ENCODE data around the gene GOLGA7B. TPM values are rescaled to one million over a fixed set of nuclear protein-coding genes. Genes with fewer than 3 reads are reported as not detected.
A peak's percentile ranks its signal among the peaks of the same experiment; 100 is the strongest.

Gene GOLGA7B
- total RNA-seq, 4 donors from 2014 or later = 0.30 to 3.3 (median 1.7) TPM

- Histone ChIP-seq H3K27ac (no peak overlapping the region), H3K9me3 (no peaks in the 10 kb centered on the region), H3K4me1 (peaks cover 9 to 19% (median 15%) of the 10 kb centered on the region in 3 donors), H3K27me3 (peaks cover 0 to 25% (median 0%) of the 10 kb centered on the region in 4 donors), H3K4me3 (no peak overlapping the region), H3K36me3 (no peaks in the 10 kb centered on the region)
- 61 to 86% methylated on average over 4 of the region's 6 CpGs for WGBS, 2 donors
- intact Hi-C loops (cut with DNase I) = no loop called here
- DNase-seq = no peak
- TF ChIP-seq POLR2A (IDR thresholded peaks at IDR 0.05) = no peak
- TF ChIP-seq CTCF (IDR thresholded peaks at IDR 0.05) = no peak
These were observed 37.8 kb downstream of the GOLGA7B start for GRCh38 chr10:97887399-97887798.

DNA sequence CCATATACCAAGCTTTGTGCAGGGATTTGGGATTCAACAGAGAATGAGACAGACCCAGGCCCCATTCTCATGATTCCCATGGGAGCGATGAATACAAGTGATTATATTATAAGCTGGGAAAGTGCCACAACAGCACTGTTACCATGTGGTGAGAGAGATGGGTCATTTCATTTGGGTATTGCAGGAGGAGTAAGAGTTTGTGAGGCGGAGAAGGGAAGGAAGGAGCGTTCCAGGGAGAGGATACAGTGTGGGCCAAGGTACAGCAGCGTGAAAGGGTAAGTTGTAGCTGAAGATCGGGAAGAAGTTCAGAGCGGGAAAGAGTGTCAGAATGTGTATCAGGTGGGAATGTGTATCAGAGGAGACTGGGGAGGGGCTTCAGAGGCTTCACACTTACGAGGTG lies 38.5 kb downstream of the GOLGA7B start:
- Histone ChIP-seq H3K9me3 (no peaks in the 10 kb centered on the region), H3K36me3 (no peaks in the 10 kb centered on the region), H3K4me3 (no peak overlapping the region), H3K4me1 (peaks cover 9 to 18% (median 12%) of the 10 kb centered on the region in 3 donors), H3K27me3 (peaks cover 0 to 25% (median 0%) of the 10 kb centered on the region in 4 donors), H3K27ac (no peak overlapping the region)
- DNase-seq = no peak
- 85 to 87% methylated on average over 7 of the region's 7 CpGs for WGBS, 2 donors
- no peak for TF ChIP-seq CTCF (IDR thresholded peaks at IDR 0.05)
- TF ChIP-seq POLR2A (IDR thresholded peaks at IDR 0.05) = no peak
- intact Hi-C loops (cut with DNase I) = no loop called here

GRCh38 chr10:97888641-97889262 lies 39.1 kb downstream of the GOLGA7B start:
- intact Hi-C loops (cut with DNase I) = no loop called here
- Histone ChIP-seq H3K27me3 (peaks cover 0 to 24% (median 0%) of the 10 kb centered on the region in 4 donors), H3K36me3 (no peaks in the 10 kb centered on the region), H3K4me1 (peaks cover 9 to 18% (median 12%) of the 10 kb centered on the region in 3 donors), H3K27ac (peak overlapping the region in 3 of 4 donors; percentile 52 to 60 (median 56)), H3K4me3 (no peak overlapping the region), H3K9me3 (no peaks in the 10 kb centered on the region)
- 22 to 28% methylated on average over 8 to 10 of the region's 12 CpGs for WGBS, 2 donors
- TF ChIP-seq CTCF (IDR thresholded peaks at IDR 0.05) (no peak), POLR2A (IDR thresholded peaks at IDR 0.05) (no peak)
- no peak for DNase-seq

DNA sequence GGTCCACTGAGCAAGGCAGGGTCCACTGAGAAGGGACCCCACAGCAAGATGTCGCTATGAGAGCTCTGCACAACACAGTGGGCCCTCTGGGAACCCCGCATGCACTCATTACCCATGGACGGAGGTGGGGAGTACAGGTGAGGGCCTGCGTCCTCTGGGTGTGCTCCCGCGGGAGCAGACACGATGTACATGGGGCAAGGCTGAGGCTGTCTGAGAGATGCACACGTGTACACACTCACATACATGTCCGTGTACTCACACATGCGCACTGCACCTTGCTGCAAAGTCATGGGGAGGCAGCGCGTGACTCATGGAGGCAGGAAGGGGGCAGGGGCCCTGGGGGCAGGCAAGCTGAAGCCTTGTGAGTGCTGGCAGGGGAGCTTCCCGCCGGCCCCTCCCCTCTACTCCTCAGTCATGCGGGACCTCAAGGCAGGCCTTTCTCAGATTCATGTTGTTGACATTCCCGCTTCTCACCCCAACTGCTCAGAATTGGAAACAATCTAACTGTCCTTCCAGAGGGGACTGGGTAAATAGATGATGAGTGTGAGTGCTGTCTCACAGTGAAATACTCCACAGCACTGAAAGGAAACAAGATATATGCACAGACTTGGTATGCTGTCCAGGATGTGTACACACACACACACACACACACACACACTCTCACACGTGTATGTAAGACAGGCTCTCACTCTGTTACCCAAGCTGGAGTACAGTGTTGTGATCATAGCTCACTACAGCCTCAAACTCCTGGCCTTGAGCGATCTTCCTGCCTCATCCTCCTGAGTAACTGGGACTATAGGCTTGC lies 40.0 kb downstream of the GOLGA7B start:
- peak overlapping the region in 3 of 4 donors; percentile 52 to 60 (median 56) for H3K27ac ChIP-seq
- DNase-seq = no peak
- intact Hi-C loops (cut with DNase I) = no loop called here

GRCh38 chr10:97891497-97892167 lies 42.0 kb downstream of the GOLGA7B start:
- Histone ChIP-seq H3K4me3 (no peak overlapping the region), H3K27me3 (peaks cover 0 to 40% (median 1%) of the 10 kb centered on the region in 4 donors), H3K9me3 (no peaks in the 10 kb centered on the region), H3K36me3 (no peaks in the 10 kb centered on the region), H3K4me1 (peaks cover 9 to 18% (median 12%) of the 10 kb centered on the region in 3 donors), H3K27ac (no peak overlapping the region)
- intact Hi-C loops (cut with DNase I) = no loop called here
- 84 to 94% methylated on average over 9 to 12 of the region's 17 CpGs for WGBS, 2 donors
- TF ChIP-seq CTCF (IDR thresholded peaks at IDR 0.05) (no peak), POLR2A (IDR thresholded peaks at IDR 0.05) (no peak)
- no peak for DNase-seq

More for the DNA sequence above, 40.0 kb downstream of the GOLGA7B start:
- 35 to 37% methylated on average over 5 of the region's 18 CpGs for WGBS, 2 donors
- Histone ChIP-seq H3K4me1 (peaks cover 9 to 18% (median 12%) of the 10 kb centered on the region in 3 donors), H3K9me3 (no peaks in the 10 kb centered on the region), H3K4me3 (no peak overlapping the region), H3K36me3 (no peaks in the 10 kb centered on the region), H3K27me3 (peaks cover 0 to 21% (median 0%) of the 10 kb centered on the region in 4 donors)
- no peak for TF ChIP-seq POLR2A (IDR thresholded peaks at IDR 0.05)
